GM21723 (cell line): Measurements from ENCODE around the gene BIVM.
A peak's percentile ranks its signal among the peaks of the same experiment; 100 is the strongest.

Source experiments
- ATAC-seq: cut with Tn5 transposase; IDR thresholded peaks from one replicate; pipeline ENCODE4 v1.9.1; 2021; ENCODE audit warnings: mild to moderate bottlenecking, moderate library complexity; ENCODE audit not compliant: unreplicated experiment

The BIVM gene

DNA sequence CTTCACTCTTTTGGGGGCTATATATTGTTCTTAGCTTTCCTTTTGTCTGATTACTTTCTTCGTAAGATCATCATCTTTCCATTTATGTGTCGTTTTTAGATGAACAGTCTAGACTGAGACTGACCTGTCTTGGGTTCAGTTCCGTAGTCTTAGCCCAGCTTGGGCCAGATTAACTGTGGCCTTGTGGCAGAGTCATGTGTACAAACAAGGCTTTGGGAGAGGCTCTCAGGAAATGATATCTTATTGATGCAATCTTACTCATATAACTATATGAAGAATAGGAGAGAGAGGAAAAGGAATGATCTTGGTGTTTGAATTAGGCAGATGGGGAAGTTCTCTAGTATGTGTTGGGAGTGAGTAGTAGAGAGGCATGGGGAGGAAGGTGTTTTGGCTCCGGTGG, 40.1 kb downstream of the BIVM start:
- no peak for ATAC-seq

DNA sequence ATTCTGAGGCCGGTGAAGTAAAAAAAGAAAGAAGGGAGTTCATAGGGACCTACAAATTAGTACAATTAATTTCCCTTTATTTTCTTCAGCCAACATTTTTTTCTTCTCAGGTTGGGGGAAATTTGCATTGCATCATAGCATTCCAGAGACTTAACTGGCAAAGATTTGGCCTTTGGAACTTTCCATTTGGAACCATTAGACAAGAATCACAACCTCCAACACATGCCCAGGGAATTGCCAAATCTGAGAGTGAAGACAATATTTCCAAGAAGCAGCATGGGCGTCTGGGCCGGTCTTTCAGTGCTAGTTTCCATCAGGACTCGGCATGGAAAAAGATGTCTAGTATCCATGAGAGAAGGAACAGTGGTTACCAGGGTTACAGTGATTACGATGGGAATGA, 40.5 kb downstream of the BIVM start:
- ATAC-seq = no peak

DNA sequence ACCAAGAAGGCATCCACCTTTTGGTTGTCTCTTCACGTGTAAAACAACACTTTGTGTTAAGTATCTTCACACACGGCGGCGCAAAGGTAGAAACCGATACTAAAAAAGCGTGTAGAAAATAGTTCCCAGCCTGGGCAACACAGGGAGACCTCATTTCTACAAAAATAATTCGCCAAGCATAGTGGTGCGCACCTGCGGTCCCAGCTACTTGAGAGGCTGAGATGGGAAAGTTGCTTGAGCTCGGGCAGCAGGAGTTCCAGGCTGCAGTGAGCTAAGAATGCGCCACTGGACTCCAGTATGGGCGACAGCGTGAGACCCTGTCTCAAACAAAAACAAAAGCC, 46.3 kb downstream of the BIVM start:
- ATAC-seq = peak; percentile 22

- ATAC-seq = peak; percentile 86
Measured at GRCh38 chr13:102845630-102846260, 46.8 kb downstream of the BIVM start, which contains the start of gene ERCC5. ERCC5 (plus strand) TSS chr13:102846032; CDS start chr13:102846267, 235 bp downstream.

DNA sequence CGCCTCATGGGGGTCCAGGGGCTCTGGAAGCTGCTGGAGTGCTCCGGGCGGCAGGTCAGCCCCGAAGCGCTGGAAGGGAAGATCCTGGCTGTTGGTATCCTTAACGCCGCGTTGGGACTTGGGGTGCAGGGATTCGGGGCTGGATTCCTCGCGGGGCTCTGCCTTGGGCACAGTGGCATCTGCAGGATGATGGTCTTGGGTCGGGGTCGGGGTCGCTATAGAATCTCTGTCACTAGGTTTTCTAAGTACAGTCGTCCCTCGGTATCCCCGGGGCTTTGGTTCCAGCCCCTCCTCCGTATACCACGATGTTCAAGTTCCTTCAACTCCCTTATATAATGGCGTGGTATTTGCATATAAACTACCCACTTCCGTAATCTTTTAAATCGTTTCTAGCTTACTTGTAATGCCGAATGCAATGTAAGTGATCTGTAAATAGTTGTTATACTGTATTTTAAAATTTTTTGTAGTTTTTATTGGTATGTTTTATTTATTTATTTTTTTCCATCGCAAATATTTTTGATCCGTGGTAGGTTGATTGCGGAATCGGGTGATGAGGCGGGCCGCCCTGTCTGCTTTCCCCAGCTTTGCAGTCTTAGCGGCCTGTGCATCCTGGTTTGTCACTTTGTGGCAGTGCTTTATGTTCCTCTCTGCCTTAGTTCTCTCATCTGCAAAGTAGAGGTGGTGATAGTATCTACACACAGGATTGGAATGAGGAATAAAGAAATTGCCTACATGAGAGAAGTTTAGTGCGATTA, 47.5 kb downstream of the BIVM start:
- ATAC-seq = peak; percentile 44

- no peak for ATAC-seq
Measured at GRCh38 chr13:102847272-102848234, 48.6 kb downstream of the BIVM start.

DNA sequence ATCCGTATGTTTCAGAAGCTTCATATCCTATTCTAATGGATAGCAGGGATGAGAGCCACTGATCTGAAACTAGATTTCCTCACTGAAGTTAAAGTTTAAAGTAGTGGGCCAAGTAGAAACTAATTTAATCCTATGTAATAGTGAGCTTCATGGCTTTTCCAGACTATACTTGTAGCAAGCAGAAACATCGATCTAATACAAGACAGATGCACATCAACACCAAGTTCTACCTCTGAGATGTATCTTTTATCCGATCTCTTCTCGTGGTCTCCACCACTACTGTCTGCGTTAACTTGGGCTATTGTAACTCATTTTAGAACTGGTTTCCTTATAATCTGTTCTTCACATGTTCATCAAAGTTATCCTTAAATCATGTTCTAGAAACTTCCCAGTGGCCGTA, 50.0 kb downstream of the BIVM start:
- ATAC-seq = no peak

DNA sequence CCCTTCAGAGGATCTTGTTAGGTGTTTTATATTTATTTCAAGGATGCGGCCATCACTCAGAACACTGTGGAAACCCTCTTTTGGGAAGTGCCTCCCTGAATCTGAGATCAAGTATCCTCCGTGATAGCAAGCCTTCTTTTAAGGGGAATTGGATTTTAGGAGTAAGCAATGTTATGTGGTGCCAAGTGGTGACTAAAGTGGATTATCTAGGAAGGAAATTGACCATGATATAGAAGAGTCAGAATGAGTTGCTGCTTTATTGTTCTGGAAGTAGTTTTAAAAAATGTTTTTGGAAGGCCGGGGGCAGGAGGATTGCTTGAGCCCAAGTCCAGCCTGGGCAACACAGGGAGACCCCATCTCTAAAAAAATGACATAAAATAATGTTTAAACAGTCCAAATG, 53.6 kb downstream of the BIVM start:
- no peak for ATAC-seq

- ATAC-seq = no peak
Measured at GRCh38 chr13:102854675-102855074, 55.8 kb downstream of the BIVM start.

DNA sequence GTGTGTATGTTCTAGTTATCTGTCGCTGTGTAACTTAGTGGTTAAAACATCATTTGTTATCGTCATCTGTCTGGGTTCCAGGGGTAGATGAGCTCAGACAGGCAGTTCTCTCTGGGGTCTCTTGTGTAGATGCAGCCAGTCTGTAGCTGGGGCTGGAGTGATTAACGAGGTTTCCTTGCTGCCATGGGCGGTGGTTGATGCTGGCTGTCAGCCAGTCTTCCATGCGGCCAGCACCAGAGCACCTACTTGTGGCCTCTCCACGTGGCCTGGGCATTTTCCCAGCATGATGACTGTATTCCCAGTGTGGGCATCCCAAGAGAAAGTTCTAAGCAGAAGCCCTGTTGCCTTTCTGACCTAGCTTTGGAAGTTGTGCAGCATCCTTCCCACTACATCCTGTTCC, 57.6 kb downstream of the BIVM start:
- no peak for ATAC-seq

GRCh38 chr13:102862624-102863210, 63.8 kb downstream of the BIVM start:
- ATAC-seq = no peak

- no peak for ATAC-seq
Measured at GRCh38 chr13:102863590-102863989, 64.7 kb downstream of the BIVM start.

GRCh38 chr13:102868366-102868936, 69.5 kb downstream of the BIVM start:
- ATAC-seq = no peak

DNA sequence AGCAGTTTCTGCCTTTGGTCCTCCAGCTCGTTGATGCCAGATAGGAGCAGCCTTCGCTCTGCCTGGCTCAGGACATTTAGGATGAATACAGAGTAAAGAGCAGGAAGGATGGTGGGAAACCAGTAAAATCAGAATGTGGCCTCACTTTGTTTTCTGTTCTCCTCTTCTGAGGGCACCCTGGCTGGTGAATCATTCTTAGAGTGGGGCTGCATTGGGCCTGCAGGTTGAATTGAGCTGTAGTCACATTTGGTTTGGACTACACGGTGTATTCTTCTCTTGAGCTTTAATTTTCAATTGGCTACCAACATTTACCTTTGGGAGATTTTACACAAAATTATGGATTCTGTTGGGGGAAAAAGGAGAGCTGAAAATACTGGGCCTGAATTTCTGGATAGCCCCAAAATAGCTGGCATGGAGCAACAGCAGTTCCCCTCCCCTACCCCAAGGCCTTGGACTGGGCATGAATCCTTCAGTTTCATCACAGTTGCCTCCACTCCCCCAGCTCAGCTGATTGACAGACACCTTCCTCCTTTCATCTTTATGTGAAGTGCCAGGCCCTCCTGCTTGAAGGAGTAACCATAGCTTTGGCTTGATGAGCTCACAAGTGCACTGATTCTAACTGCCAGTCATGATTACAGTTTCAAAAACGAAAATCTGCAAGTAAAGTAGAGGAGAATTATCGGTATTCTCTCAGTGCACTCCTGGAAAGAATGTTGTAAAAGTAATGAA, 71.2 kb downstream of the BIVM start:
- ATAC-seq = peak; percentile 19

DNA sequence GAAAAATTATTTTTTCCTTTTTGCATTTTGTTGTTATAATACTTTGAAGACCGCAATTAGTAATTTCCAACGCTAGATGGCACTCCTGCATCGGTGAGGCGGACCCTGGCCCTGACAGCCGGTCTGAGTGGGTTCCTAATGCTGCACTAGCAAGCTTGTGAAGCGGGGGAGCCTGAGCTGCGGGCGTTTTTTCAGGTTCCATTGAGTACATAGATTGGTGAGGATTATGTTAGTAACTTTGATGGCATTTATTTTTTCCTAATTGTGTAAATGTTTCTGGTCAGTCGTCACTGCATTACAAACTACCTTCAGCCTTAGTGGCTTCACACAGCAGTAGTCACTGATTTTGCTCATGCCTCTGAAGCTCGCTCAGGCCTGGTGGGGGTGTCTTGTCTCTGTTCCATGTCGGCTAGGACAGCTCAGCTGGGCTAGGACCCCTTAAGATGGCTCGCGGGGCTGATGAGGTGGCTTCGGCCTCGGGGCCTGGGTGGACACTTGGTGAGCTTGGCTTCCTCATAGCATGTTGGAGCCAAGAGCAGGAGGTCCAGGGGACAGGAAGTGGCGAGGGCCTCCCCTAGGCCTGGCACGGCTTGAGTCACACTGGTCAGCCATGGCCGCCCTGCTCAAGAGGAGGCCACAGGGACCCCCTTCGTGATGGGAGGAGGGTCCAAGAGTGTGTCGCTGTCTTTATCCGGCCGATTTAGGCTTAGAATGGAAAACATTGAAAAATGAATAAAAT, 71.9 kb downstream of the BIVM start:
- ATAC-seq = peak; percentile 65

DNA sequence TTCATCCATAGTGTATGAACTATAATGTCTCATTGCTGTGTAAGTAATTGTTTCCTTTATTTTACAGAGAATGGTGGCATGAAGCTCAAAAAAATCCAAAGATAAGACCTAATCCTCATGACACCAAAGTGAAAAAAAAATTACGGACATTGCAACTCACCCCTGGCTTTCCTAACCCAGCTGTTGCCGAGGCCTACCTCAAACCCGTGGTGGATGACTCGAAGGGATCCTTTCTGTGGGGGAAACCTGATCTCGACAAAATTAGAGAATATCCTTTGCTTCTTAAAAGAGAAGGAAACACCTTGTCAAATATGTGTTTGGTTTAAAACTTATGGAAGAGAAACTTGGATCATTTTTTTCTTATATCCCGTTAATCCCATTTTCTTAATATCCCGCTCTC, 73.2 kb downstream of the BIVM start:
- no peak for ATAC-seq

DNA sequence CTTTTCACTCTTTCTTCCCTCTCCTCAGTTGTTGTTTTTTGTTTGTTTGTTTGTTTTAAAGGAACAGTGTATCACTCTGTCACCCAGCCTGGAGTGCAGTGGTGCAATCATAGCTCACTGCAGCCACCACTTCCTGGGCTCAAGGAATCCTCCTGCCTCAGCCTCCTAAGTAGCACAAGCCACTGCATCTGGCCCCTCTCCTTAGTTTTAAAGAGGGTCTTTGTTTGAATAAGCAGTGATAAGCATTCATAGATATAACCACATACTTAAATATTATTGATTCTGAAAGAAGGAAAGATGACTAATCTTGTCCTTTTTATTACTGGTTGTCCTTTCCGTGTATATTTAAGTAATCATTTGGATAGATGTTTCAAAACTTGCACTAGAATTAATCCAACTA, 73.6 kb downstream of the BIVM start:
- ATAC-seq = no peak

- ATAC-seq = peak; percentile 80
Measured at GRCh38 chr13:102873653-102874052, 74.7 kb downstream of the BIVM start.

DNA sequence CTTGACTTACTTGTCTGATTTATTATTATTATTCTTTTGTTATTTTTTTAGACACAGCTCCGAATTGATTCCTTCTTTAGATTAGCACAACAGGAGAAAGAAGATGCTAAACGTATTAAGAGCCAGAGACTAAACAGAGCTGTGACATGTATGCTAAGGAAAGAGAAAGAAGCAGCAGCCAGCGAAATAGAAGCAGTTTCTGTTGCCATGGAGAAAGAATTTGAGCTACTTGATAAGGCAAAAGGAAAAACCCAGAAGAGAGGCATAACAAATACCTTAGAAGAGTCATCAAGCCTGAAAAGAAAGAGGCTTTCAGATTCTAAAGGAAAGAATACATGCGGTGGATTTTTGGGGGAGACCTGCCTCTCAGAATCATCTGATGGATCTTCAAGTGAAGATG, 76.3 kb downstream of the BIVM start:
- ATAC-seq = no peak
